ENCODE measurements around the gene MR1. TPM values are rescaled to one million over a fixed set of nuclear protein-coding genes. Genes with fewer than 3 reads are reported as not detected.

MR1 gene
- total and polyA plus RNA-seq, 11 donors = 0.65 to 21.0 (median 3.5) TPM

DNA sequence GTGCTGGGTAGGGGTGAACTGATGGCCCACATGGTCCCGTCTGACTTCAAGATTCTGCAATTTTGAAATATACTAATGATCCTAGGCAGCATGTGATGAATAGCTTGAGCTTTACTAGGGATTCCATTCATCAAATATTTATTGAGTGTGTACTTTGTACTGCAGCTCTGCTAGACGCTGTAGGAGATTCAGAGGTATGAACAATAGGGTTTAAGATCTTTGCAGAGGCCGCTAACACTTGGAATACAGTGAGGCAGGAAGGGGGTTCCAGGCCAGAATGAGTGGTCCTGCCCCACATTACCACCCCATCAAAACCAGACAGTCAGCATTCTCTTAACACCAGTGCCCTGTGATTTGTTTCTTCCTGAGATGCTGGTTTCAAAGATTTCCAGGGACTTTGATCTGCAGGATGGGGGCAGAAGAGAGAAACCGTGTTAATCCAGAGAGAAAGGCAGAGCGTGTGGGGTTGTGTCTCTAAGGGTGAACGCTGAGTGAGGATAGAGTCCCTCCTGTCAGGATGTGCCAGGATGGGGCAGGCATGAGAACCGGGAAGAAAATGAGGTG, 74.6 kb downstream of the MR1 start:
- Histone ChIP-seq H3K27me3 (no peaks in the 10 kb centered on the region), H3K27ac (no peak overlapping the region), H3K36me3 (no peaks in the 10 kb centered on the region), H3K4me1 (peaks cover 9 to 64% (median 36%) of the 10 kb centered on the region in 12 donors), H3K9me3 (no peaks in the 10 kb centered on the region), H3K4me3 (no peak overlapping the region)
- intact Hi-C loops (cut with DNase I) = loop anchor here in 1 of 10 donors (5.0 kb wide), 1 partner anchor 34 kb away; no protein-coding TSS in a partner anchor
- WGBS, 4 donors = 78 to 83% (median 81%) methylated on average over 7 of the region's 7 CpGs
- DNase-seq (no peak), ATAC-seq (no peak)
- TF ChIP-seq POLR2A (IDR thresholded peaks at IDR 0.05) = no peak
- TF ChIP-seq, protein P1, sequence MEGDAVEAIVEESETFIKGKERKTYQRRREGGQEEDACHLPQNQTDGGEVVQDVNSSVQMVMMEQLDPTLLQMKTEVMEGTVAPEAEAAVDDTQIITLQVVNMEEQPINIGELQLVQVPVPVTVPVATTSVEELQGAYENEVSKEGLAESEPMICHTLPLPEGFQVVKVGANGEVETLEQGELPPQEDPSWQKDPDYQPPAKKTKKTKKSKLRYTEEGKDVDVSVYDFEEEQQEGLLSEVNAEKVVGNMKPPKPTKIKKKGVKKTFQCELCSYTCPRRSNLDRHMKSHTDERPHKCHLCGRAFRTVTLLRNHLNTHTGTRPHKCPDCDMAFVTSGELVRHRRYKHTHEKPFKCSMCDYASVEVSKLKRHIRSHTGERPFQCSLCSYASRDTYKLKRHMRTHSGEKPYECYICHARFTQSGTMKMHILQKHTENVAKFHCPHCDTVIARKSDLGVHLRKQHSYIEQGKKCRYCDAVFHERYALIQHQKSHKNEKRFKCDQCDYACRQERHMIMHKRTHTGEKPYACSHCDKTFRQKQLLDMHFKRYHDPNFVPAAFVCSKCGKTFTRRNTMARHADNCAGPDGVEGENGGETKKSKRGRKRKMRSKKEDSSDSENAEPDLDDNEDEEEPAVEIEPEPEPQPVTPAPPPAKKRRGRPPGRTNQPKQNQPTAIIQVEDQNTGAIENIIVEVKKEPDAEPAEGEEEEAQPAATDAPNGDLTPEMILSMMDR (IDR thresholded peaks at IDR 0.05) = no peak

DNA sequence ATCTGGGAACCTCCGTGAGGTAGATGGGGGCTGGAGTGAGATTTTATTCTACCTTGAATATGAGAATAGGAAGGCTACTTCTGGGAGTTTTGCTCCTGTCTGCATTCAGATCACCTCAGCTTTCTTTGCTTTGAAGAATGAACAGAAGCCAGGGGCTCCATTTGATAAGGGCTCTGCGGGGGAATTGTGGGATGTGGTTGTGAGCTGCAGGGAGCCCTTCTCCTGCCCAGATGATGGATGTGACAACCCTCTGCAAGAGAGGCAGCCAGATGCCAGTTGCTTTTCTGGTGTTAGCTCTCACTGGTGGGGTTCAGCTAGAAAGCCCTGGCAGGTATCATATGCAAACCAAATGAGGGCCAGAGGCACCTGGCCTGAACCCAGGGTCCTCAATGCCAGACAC, 76.2 kb downstream of the MR1 start:
- H3K9me3 ChIP-seq = no peaks in the 10 kb centered on the region
- no peak overlapping the region for H3K27ac ChIP-seq
- intact Hi-C loops (cut with DNase I) = loop anchor here in 1 of 10 donors (2.0 kb wide), 1 partner anchor 21 kb away; no protein-coding TSS in a partner anchor
- ATAC-seq (no peak), DNase-seq (no peak)
- peaks cover 6 to 59% (median 31%) of the 10 kb centered on the region in 12 donors for H3K4me1 ChIP-seq
- WGBS, 4 donors = 93 to 100% (median 97%) methylated on average over 2 of the region's 2 CpGs
- H3K27me3 ChIP-seq = no peaks in the 10 kb centered on the region
- no peaks in the 10 kb centered on the region for H3K36me3 ChIP-seq
- no peak overlapping the region for H3K4me3 ChIP-seq
- TF ChIP-seq, protein P1 (IDR thresholded peaks at IDR 0.05) = no peak
- TF ChIP-seq POLR2A (IDR thresholded peaks at IDR 0.05) = no peak

Other genes with a start within 250 kb of the MR1 start
- gene KIAA1614, start 121.1 kb upstream of the MR1 start, total RNA-seq = 10 to 100 TPM in 1 of 9 donors, 1 to 10 TPM in 8; 4.3 to 12.1 (median 6.5) TPM
- 1 to 10 TPM; 6.3 to 9.4 TPM for gene KIAA1614, start 121.1 kb upstream of the MR1 start, polyA plus RNA-seq
- gene STX6, start 11.1 kb upstream of the MR1 start, total RNA-seq = 10 to 100 TPM in 2 of 9 donors, 1 to 10 TPM in 7; 5.0 to 13.6 (median 7.6) TPM
- gene STX6, start 11.1 kb upstream of the MR1 start, polyA plus RNA-seq = 1 to 10 TPM; 3.5 to 7.1 TPM
- gene IER5, start 54.7 kb downstream of the MR1 start, total RNA-seq = 10 to 100 TPM; 12.8 to 22.7 (median 18.4) TPM
- gene IER5, start 54.7 kb downstream of the MR1 start, polyA plus RNA-seq = 10 to 100 TPM; 19.9 to 23.4 TPM

All from heart left ventricle (tissue), 16 donors.